Neural cell (in vitro differentiated cells): Measurements from ENCODE around the gene SNCAIP. TPM values are rescaled to one million over a fixed set of nuclear protein-coding genes. Genes with fewer than 3 reads are reported as not detected.

Experiments
- H2AFZ ChIP-seq: fragments of 200-600, 300-800 bp; sonication (generic), shearing (Covaris generic); 2 replicates; pipeline ENCODE4 v1.6.0; 2014; ENCODE audit warnings: low read depth, mild to moderate bottlenecking, antibody characterized with exemption, low read length, moderate library complexity
- H3F3A ChIP-seq: fragments of 200-600 bp; shearing (Covaris generic); 2 replicates; pipeline ENCODE4 v1.6.1; 2016; ENCODE audit warnings: mild to moderate bottlenecking, moderate library complexity, mixed read lengths, antibody characterized with exemption, low read length; ENCODE audit not compliant: insufficient read depth, poor library complexity, severe bottlenecking
- H3K27ac ChIP-seq: fragments of 200-600, 300-800 bp; sonication (generic), shearing (Covaris generic); 2 replicates; pipeline ENCODE4 v1.5.1; 2014; ENCODE audit warnings: mild to moderate bottlenecking, low read length, moderate library complexity
- H3K27me3 ChIP-seq: fragments of 300-800, 200-600 bp; sonication (generic), shearing (Covaris generic); 2 replicates; pipeline ENCODE4 v1.6.0; 2014; ENCODE audit warnings: mild to moderate bottlenecking, low read depth, low read length, moderate library complexity; ENCODE audit not compliant: insufficient read depth
- H3K36me3 ChIP-seq: fragments of 300-800, 200-600 bp; sonication (generic), shearing (Covaris generic); 2 replicates; pipeline ENCODE4 v1.5.1; 2014; ENCODE audit warnings: mild to moderate bottlenecking, antibody characterized with exemption, low read length, moderate library complexity; ENCODE audit not compliant: insufficient read depth
- H3K4me2 ChIP-seq: fragments of 300-800, 200-600 bp; sonication (generic), shearing (Covaris generic); 2 replicates; pipeline ENCODE4 v1.6.0; 2014; ENCODE audit warnings: mild to moderate bottlenecking, low read length
- H3K4me3 ChIP-seq: fragments of 300-800, 200-600 bp; sonication (generic), shearing (Covaris generic); 2 replicates; pipeline ENCODE4 v1.5.1; 2014; ENCODE audit warnings: mild to moderate bottlenecking, low read length, moderate library complexity
- H3K79me2 ChIP-seq: fragments of 200-600 bp; shearing (Covaris generic); replicated peaks from 2 replicates; pipeline ENCODE4 v1.6.0; 2014; ENCODE audit warnings: mild to moderate bottlenecking, low read length, moderate library complexity; ENCODE audit not compliant: insufficient read depth
- H3K9ac ChIP-seq: fragments of 300-800, 200-600 bp; sonication (generic), shearing (Covaris generic); 2 replicates; pipeline ENCODE4 v1.6.1; 2016; ENCODE audit warnings: mild to moderate bottlenecking, low read length, mixed read lengths
- H3K9me2 ChIP-seq: fragments of 200-600 bp; shearing (Covaris generic); 2 replicates; pipeline ENCODE4 v1.6.1; 2016; ENCODE audit warnings: mild to moderate bottlenecking, low read length, mixed read lengths; ENCODE audit not compliant: insufficient read depth
- H3K9me3 ChIP-seq: fragments of 200-600, 300-800 bp; sonication (generic), shearing (Covaris generic); 2 replicates; pipeline ENCODE4 v1.6.1; 2016; ENCODE audit warnings: mild to moderate bottlenecking, mixed run types, low read length, moderate library complexity, mixed read lengths
- H4K20me1 ChIP-seq: fragments of 200-600 bp; shearing (Covaris generic); 2 replicates; pipeline ENCODE4 v1.6.1; 2016; ENCODE audit warnings: mild to moderate bottlenecking, mixed run types; ENCODE audit not compliant: insufficient read depth
- CTCF ChIP-seq: fragments of 450-650 bp; IDR thresholded peaks from 2 replicates; pipeline ENCODE4 v1.5.1; 2014; ENCODE audit warnings: antibody characterized with exemption, mild to moderate bottlenecking, moderate library complexity; ENCODE audit not compliant: poor library complexity, severe bottlenecking
- EP300 ChIP-seq: fragments of 450-650 bp; conservative IDR thresholded peaks from 2 replicates; pipeline ENCODE4 v1.6.1; 2014; ENCODE audit warnings: antibody characterized with exemption, mild to moderate bottlenecking, moderate library complexity; ENCODE audit not compliant: poor library complexity, severe bottlenecking
- EZH2 ChIP-seq: fragments of 200-600, 300-800 bp; shearing (Covaris generic), sonication (generic); IDR thresholded peaks from 2 replicates; pipeline ENCODE4 v1.6.1; 2014; ENCODE audit warnings: antibody characterized with exemption, low read length, borderline replicate concordance, mild to moderate bottlenecking; ENCODE audit not compliant: insufficient read depth, poor library complexity, severe bottlenecking
- MXI1 ChIP-seq: fragments of 450-650 bp; conservative IDR thresholded peaks from 2 replicates; pipeline ENCODE4 v1.6.1; 2014; ENCODE audit warnings: antibody characterized with exemption, mild to moderate bottlenecking; ENCODE audit not compliant: poor library complexity, severe bottlenecking
- POLR2AphosphoS5 ChIP-seq: IDR thresholded peaks from 2 replicates; pipeline ENCODE4 v1.6.1; 2012
- RAD21 ChIP-seq: fragments of 450-650 bp; conservative IDR thresholded peaks from 2 replicates; pipeline ENCODE4 v1.6.1; 2014; ENCODE audit warnings: antibody characterized with exemption, mild to moderate bottlenecking, moderate library complexity
- REST ChIP-seq: IDR thresholded peaks from 2 replicates; pipeline ENCODE4 v1.6.1; 2012; ENCODE audit warnings: borderline replicate concordance
- SMC3 ChIP-seq: fragments of 450-650 bp; conservative IDR thresholded peaks from 2 replicates; pipeline ENCODE4 v1.6.1; 2014; ENCODE audit warnings: antibody characterized with exemption, mild to moderate bottlenecking, moderate library complexity; ENCODE audit not compliant: poor library complexity
- TAF1 ChIP-seq: IDR thresholded peaks from 2 replicates; pipeline ENCODE4 v1.6.1; 2012; ENCODE audit warnings: low read depth
- polyA minus RNA-seq: library from RNA; depleted of rRNA, polyadenylated mRNA; stranded (reverse); fragments of >200 nt; gene quantifications from 2 replicates; pipeline ENCODE4 v1.2.3, GENCODE V29; 2014
- polyA plus RNA-seq: library from polyadenylated mRNA; depleted of rRNA; stranded (reverse); fragments of >200 nt; gene quantifications from 2 replicates; pipeline ENCODE4 v1.2.3, GENCODE V29; 2014

The SNCAIP gene
- 25.6 and 29.9 TPM in 2 replicates for polyA plus RNA-seq
- polyA minus RNA-seq, result 64.0 and 71.0 TPM in 2 replicates

GRCh38 chr5:122311961-122312590, at the start of gene SNCAIP:
Gene SNCAIP (plus strand): TSS chr5:122312237. CDS start chr5:122391135, 78,898 bp downstream.
- Histone ChIP-seq H3K9me3 (no peaks in the 10 kb centered on the region), H3K9ac (peak within 1 kb of the TSS; percentile 83), H3K4me2 (peak within 1 kb of the TSS; percentile 88), H3K27ac (peak within 1 kb of the TSS; percentile 73), H3K9me2 (no peaks in the 10 kb centered on the region), H3F3A (peaks cover 4% of the 10 kb centered on the region), H3K27me3 (no peaks in the 10 kb centered on the region), H3K36me3 (no peaks in the 10 kb centered on the region), H4K20me1 (no peaks in the 10 kb centered on the region), H3K4me3 (peak within 1 kb of the TSS; percentile 78), H3K79me2 (peaks cover 38% of the 10 kb centered on the region), H2AFZ (peak within 1 kb of the TSS; percentile 97)
- peak; percentile 46 for TF ChIP-seq POLR2AphosphoS5
- TF ChIP-seq EZH2, result no peak
- TF ChIP-seq TAF1, result no peak
- no peak for TF ChIP-seq SMC3
- TF ChIP-seq EP300, result peak; percentile 18
- TF ChIP-seq REST, result peak; percentile 50

- H3K4me2 ChIP-seq, result no peak overlapping the region
- H3K79me2 ChIP-seq, result no peaks in the 10 kb centered on the region
- no peaks in the 10 kb centered on the region for H4K20me1 ChIP-seq
- H3K4me3 ChIP-seq, result no peak overlapping the region
- no peaks in the 10 kb centered on the region for H3K27me3 ChIP-seq
- no peaks in the 10 kb centered on the region for H3K9me3 ChIP-seq
- H2AFZ ChIP-seq, result no peak overlapping the region
- H3K27ac ChIP-seq, result no peak overlapping the region
- H3K9ac ChIP-seq, result no peak overlapping the region
- no peaks in the 10 kb centered on the region for H3K9me2 ChIP-seq
- TF ChIP-seq EZH2 (no peak), SMC3 (no peak), TAF1 (no peak), EP300 (no peak), RAD21 (no peak), REST (no peak), POLR2AphosphoS5 (no peak), CTCF (no peak), MXI1 (no peak)
- no peaks in the 10 kb centered on the region for H3F3A ChIP-seq
- no peaks in the 10 kb centered on the region for H3K36me3 ChIP-seq
These were observed 48.5 kb upstream of the SNCAIP start for GRCh38 chr5:122263352-122264030.
